Effector memory CD8-positive, alpha-beta T cell (primary cell): ENCODE data around the gene USP36.

ENCODE experiments used
- ATAC-seq: fragments of 150-1000 bp; cut with Tn5 transposase; replicated peaks from 2 replicates; pipeline ENCODE4 v1.10.0; 2021; ENCODE audit warnings: mild to moderate bottlenecking, moderate library complexity
- DNase-seq, 3 experiments: peaks; one replicate each; pipeline ENCODE4 v3.0.0; 2021
- H3K27ac Mint-ChIP-seq, 2 donors: one replicate each; pipeline ENCODE4 v1.8.0; 2022; ENCODE audit warnings: mild to moderate bottlenecking in 2 of 2, mixed read lengths in 2 of 2, moderate library complexity in 2 of 2
- H3K27me3 Mint-ChIP-seq, 2 donors: one replicate each; pipeline ENCODE4 v1.8.0; 2022; ENCODE audit warnings: mixed read lengths in 2 of 2
- H3K36me3 Mint-ChIP-seq: one replicate; pipeline ENCODE4 v1.8.0; 2022; ENCODE audit warnings: mild to moderate bottlenecking, moderate library complexity, mixed read lengths; ENCODE audit not compliant: insufficient read depth
- H3K4me1 Mint-ChIP-seq, 2 donors: one replicate each; pipeline ENCODE4 v1.8.0; 2022; ENCODE audit warnings: low read depth in 2 of 2, mixed read lengths in 2 of 2
- H3K4me3 Mint-ChIP-seq, 2 donors: one replicate each; pipeline ENCODE4 v1.8.0; 2022; ENCODE audit warnings: mild to moderate bottlenecking in 2 of 2, mixed read lengths in 2 of 2, moderate library complexity in 2 of 2
- H3K9me3 Mint-ChIP-seq, 2 donors: one replicate each; pipeline ENCODE4 v1.8.0; 2022; ENCODE audit warnings: mixed read lengths in 2 of 2

The USP36 gene

DNA sequence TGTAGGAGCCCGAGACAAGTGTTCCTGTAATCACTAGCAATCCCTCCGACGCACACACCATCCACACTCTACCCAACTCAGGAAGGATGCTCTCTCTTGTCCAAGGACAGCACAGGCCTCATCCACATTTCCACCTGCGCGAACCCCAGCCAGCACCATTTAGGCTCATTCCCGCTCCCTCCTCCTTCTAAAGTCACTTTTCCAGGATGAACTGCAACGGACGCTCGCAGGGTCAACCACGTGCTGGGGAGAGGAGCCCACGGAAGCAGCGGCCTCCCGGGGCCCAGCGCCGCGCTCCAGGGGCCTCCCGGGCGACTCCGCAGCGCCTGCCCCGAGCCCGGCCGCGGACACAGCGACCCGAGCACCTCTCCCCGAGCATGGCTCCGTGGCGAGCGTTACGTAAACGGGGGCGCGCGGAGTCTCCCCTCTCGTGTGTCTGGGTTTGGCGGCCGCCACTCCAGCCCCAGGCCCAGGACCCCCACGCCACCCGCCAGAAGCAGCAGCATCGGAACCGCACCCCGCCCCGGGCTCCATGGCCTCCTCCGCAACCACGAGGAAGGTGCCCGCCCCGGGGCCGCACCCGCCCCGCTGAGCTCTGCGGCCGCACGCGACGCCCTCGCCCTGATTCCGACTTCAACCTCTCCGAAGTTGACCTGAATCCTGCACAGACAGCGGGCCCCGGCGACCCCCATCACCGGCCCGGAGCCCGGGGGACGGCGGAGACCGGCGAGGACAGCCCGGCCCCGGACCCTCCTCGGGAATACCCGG lies 668 bp downstream of the USP36 start:
- Mint-ChIP-seq H3K36me3 (peaks cover 68% of the 10 kb centered on the region), H3K27me3 (no peaks in the 10 kb centered on the region), H3K4me1 (peaks cover 38 to 46% of the 10 kb centered on the region in 2 donors), H3K4me3 (peak overlapping the region; percentile 87 to 92), H3K27ac (peak overlapping the region; percentile 95 to 98), H3K9me3 (no peaks in the 10 kb centered on the region)
- DNase-seq (peak; percentile 60 to 67 (median 66)), ATAC-seq (peak; percentile 44)

GRCh38 chr17:78839235-78839761 lies 1.3 kb downstream of the USP36 start:
- peak overlapping the region; percentile 95 to 98 for H3K27ac Mint-ChIP-seq
- DNase-seq (peak; percentile 25 to 38 (median 32)), ATAC-seq (peak; percentile 18)
- H3K27me3 Mint-ChIP-seq = no peaks in the 10 kb centered on the region
- peaks cover 73% of the 10 kb centered on the region for H3K36me3 Mint-ChIP-seq
- peak overlapping the region; percentile 87 to 92 for H3K4me3 Mint-ChIP-seq
- H3K9me3 Mint-ChIP-seq = no peaks in the 10 kb centered on the region
- H3K4me1 Mint-ChIP-seq = peaks cover 38 to 46% of the 10 kb centered on the region in 2 donors

DNA sequence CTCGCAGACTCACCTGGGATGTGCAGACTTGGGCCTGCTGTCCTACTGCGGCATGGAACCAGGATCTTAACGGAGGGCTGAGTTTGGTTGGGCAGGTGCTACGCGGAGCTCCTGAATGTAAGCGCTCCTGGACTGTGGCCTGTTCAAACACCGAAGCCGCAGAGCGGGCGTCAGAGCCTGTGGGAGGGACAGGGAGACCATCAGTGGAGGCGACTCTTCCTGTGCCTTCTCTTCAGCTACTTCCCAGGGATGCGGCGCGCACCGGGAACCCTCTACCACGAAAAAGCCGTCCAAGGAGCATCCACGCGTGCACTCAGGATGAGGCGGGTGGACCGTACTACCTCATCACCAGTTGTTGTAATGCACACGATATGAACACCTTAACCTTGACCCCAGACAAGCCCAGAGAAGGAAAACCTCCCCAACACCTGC lies 2.0 kb downstream of the USP36 start:
- no peak for ATAC-seq
- H3K4me1 Mint-ChIP-seq = peaks cover 37 to 46% of the 10 kb centered on the region in 2 donors
- peak overlapping the region; percentile 95 to 98 for H3K27ac Mint-ChIP-seq

GRCh38 chr17:78836420-78837021 lies 4.1 kb downstream of the USP36 start:
- peak overlapping the region in 1 of 2 donors; percentile 62 for H3K27ac Mint-ChIP-seq
- H3K36me3 Mint-ChIP-seq = peaks cover 95% of the 10 kb centered on the region

More for the DNA sequence above, 2.0 kb downstream of the USP36 start:
- no peak for DNase-seq
- Mint-ChIP-seq H3K27me3 (no peaks in the 10 kb centered on the region), H3K9me3 (no peaks in the 10 kb centered on the region), H3K36me3 (peaks cover 80% of the 10 kb centered on the region), H3K4me3 (peak overlapping the region; percentile 87 to 92)

DNA sequence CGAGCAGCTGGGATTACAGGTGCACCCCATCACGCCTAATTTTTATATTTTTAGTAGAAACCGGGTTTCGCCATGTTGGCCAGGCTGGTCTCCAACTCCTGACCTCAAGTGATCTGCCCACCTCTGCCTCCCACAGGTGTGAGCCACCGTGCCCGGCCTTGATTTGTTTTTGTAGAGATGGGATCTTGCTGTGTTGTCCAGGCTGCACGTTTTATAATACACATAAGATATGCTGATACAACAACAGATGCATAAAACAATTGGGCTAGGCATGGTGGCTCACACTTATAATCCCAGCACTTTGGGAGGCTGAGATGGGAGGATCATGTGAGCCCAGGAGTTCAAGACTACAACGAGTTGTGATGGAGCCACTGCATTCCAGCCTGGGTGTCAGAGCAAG lies 6.0 kb downstream of the USP36 start:
- H3K36me3 Mint-ChIP-seq = peaks cover 96% of the 10 kb centered on the region
- H3K27ac Mint-ChIP-seq = no peak overlapping the region
- H3K4me1 Mint-ChIP-seq = peaks cover 28 to 52% of the 10 kb centered on the region in 2 donors
- H3K4me3 Mint-ChIP-seq = no peak overlapping the region
- ATAC-seq = no peak
- DNase-seq = no peak
- no peaks in the 10 kb centered on the region for H3K9me3 Mint-ChIP-seq
- H3K27me3 Mint-ChIP-seq = no peaks in the 10 kb centered on the region

More at GRCh38 chr17:78836420-78837021, 4.1 kb downstream of the USP36 start:
- Mint-ChIP-seq H3K4me1 (peaks cover 29 to 53% of the 10 kb centered on the region in 2 donors), H3K4me3 (no peak overlapping the region), H3K9me3 (no peaks in the 10 kb centered on the region), H3K27me3 (no peaks in the 10 kb centered on the region)
- no peak for DNase-seq
- no peak for ATAC-seq

DNA sequence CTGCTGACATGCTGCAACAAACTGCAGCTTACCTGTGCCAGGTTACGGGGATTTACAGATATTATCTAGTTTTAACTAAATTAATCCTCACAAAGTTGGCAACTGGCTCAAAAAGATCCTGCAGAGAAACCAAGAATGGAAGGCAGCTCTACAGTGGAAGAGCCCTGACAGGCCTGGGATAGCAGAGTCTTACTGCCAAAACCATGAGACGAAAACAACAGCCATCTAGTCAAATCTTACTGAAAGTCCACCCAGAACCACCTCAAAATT lies 8.1 kb downstream of the USP36 start:
- H3K4me1 Mint-ChIP-seq = peaks cover 17 to 43% of the 10 kb centered on the region in 2 donors
- no peaks in the 10 kb centered on the region for H3K27me3 Mint-ChIP-seq
- no peak for ATAC-seq
- H3K27ac Mint-ChIP-seq = peak overlapping the region in 1 of 2 donors; percentile 85
- H3K9me3 Mint-ChIP-seq = no peaks in the 10 kb centered on the region
- no peak overlapping the region for H3K4me3 Mint-ChIP-seq
- DNase-seq = no peak
- peaks cover 93% of the 10 kb centered on the region for H3K36me3 Mint-ChIP-seq

GRCh38 chr17:78831688-78832540 lies 8.7 kb downstream of the USP36 start:
- H3K4me1 Mint-ChIP-seq = peaks cover 14 to 37% of the 10 kb centered on the region in 2 donors
- H3K4me3 Mint-ChIP-seq = no peak overlapping the region
- ATAC-seq (no peak), DNase-seq (no peak)
- H3K27me3 Mint-ChIP-seq = no peaks in the 10 kb centered on the region
- H3K36me3 Mint-ChIP-seq = peaks cover 94% of the 10 kb centered on the region
- H3K9me3 Mint-ChIP-seq = no peaks in the 10 kb centered on the region
- H3K27ac Mint-ChIP-seq = peak overlapping the region; percentile 20 to 85

DNA sequence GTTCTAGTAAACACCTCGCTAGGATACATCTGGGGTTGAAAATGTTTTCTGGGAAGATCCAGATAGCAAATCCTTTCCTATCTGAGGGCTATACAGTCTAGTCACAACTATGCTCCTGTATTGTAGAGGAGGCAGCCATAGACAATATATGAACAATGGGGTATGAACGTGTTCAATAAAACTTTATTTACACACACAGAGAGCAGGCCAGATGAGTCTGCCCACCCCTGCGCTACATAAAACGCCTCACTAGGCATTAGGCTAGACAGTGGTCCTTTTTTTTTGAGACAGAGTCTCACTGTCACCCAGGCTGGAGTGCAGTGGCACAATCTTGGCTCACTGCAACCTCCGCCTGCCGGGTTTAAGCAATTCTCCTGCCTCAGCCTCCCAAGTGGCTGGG lies 11.1 kb downstream of the USP36 start:
- H3K36me3 Mint-ChIP-seq = peaks cover 95% of the 10 kb centered on the region

GRCh38 chr17:78828470-78829185 lies 12.0 kb downstream of the USP36 start:
- Mint-ChIP-seq H3K27ac (peak overlapping the region; percentile 53 to 62), H3K4me1 (peaks cover 28 to 39% of the 10 kb centered on the region in 2 donors)
- ATAC-seq = peak; percentile 36

More for the DNA sequence above, 11.1 kb downstream of the USP36 start:
- no peaks in the 10 kb centered on the region for H3K27me3 Mint-ChIP-seq
- no peak for DNase-seq
- peaks cover 23 to 35% of the 10 kb centered on the region in 2 donors for H3K4me1 Mint-ChIP-seq
- no peak overlapping the region for H3K27ac Mint-ChIP-seq
- H3K4me3 Mint-ChIP-seq = no peak overlapping the region
- no peak for ATAC-seq
- no peaks in the 10 kb centered on the region for H3K9me3 Mint-ChIP-seq

GRCh38 chr17:78826836-78827509 lies 13.6 kb downstream of the USP36 start:
- no peak for ATAC-seq
- Mint-ChIP-seq H3K36me3 (peaks cover 95% of the 10 kb centered on the region), H3K27ac (peak overlapping the region in 1 of 2 donors; percentile 77)

More at GRCh38 chr17:78828470-78829185, 12.0 kb downstream of the USP36 start:
- no peaks in the 10 kb centered on the region for H3K27me3 Mint-ChIP-seq
- H3K36me3 Mint-ChIP-seq = peaks cover 95% of the 10 kb centered on the region
- H3K9me3 Mint-ChIP-seq = no peaks in the 10 kb centered on the region
- no peak for DNase-seq
- no peak overlapping the region for H3K4me3 Mint-ChIP-seq

DNA sequence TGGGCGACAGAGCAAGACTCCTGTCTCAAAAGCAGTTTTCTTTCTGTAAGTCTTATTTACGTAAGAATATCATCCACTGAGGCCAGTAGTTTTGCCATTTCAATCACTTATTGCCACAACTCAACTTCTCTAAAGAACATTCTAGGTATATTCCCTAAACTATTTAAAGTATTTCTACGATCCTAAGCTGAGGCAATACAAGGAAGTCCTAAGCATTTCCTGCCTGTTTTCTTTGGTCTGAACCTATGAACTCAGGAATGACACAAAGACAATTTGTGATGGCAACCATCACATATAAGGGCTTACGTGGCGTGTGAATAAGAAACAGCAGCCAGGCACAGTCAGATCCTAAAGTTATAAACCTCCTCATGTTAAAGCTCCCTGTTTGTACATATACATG lies 14.2 kb downstream of the USP36 start:
- Mint-ChIP-seq H3K4me1 (peaks cover 36 to 43% of the 10 kb centered on the region in 2 donors), H3K36me3 (peaks cover 95% of the 10 kb centered on the region), H3K9me3 (no peaks in the 10 kb centered on the region), H3K4me3 (no peak overlapping the region), H3K27me3 (no peaks in the 10 kb centered on the region), H3K27ac (peak overlapping the region in 1 of 2 donors; percentile 67)
- no peak for ATAC-seq
- DNase-seq = no peak

More at GRCh38 chr17:78826836-78827509, 13.6 kb downstream of the USP36 start:
- DNase-seq = no peak
- no peak overlapping the region for H3K4me3 Mint-ChIP-seq
- H3K27me3 Mint-ChIP-seq = no peaks in the 10 kb centered on the region
- peaks cover 36 to 43% of the 10 kb centered on the region in 2 donors for H3K4me1 Mint-ChIP-seq
- H3K9me3 Mint-ChIP-seq = no peaks in the 10 kb centered on the region

GRCh38 chr17:78825696-78826095 lies 14.9 kb downstream of the USP36 start:
- ATAC-seq = no peak
- H3K27ac Mint-ChIP-seq = peak overlapping the region in 1 of 2 donors; percentile 67
- peaks cover 36 to 43% of the 10 kb centered on the region in 2 donors for H3K4me1 Mint-ChIP-seq
- H3K4me3 Mint-ChIP-seq = no peak overlapping the region
- no peak for DNase-seq
- H3K27me3 Mint-ChIP-seq = no peaks in the 10 kb centered on the region
- H3K36me3 Mint-ChIP-seq = peaks cover 95% of the 10 kb centered on the region
- no peaks in the 10 kb centered on the region for H3K9me3 Mint-ChIP-seq
